Measurements from ENCODE around the gene SRL.

SRL gene

DNA sequence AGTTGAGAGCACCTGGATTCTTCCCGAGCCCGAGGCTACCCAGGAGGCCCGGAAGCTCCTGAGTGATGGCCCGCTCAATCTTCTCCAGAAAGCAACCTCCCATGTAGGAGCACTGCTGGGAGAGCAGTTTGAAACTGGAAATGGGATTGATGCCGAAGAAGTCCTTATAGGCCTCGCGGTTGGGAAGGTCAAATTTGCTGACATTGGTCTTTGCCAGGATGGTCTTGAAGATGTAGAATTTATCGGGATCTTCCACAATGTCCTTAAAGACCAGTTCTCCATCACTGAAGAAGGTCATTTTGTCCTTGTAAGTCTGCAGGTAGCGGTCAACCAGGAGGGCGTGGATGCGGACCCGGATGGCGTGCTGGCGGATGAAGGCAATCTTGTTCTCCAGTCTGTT lies 49.7 kb downstream of the SRL start:
- no peak overlapping the region for H3K4me3 ChIP-seq (ENCODE audit: low read depth, low read length)
- no peak for DNase-seq (ENCODE audit: low read depth)
- TF ChIP-seq, protein P1, sequence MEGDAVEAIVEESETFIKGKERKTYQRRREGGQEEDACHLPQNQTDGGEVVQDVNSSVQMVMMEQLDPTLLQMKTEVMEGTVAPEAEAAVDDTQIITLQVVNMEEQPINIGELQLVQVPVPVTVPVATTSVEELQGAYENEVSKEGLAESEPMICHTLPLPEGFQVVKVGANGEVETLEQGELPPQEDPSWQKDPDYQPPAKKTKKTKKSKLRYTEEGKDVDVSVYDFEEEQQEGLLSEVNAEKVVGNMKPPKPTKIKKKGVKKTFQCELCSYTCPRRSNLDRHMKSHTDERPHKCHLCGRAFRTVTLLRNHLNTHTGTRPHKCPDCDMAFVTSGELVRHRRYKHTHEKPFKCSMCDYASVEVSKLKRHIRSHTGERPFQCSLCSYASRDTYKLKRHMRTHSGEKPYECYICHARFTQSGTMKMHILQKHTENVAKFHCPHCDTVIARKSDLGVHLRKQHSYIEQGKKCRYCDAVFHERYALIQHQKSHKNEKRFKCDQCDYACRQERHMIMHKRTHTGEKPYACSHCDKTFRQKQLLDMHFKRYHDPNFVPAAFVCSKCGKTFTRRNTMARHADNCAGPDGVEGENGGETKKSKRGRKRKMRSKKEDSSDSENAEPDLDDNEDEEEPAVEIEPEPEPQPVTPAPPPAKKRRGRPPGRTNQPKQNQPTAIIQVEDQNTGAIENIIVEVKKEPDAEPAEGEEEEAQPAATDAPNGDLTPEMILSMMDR (IDR thresholded peaks at IDR 0.05; ENCODE audit: low read depth, low read length, missing control alignments): no peak

- no peak overlapping the region for H3K4me3 ChIP-seq (ENCODE audit: low read depth, low read length)
- TF ChIP-seq, protein P1 (IDR thresholded peaks at IDR 0.05; ENCODE audit: low read depth, low read length, missing control alignments): no peak
- no peak for DNase-seq (ENCODE audit: low read depth)
These were observed 51.1 kb downstream of the SRL start for GRCh38 chr16:4190712-4191333.

DNA sequence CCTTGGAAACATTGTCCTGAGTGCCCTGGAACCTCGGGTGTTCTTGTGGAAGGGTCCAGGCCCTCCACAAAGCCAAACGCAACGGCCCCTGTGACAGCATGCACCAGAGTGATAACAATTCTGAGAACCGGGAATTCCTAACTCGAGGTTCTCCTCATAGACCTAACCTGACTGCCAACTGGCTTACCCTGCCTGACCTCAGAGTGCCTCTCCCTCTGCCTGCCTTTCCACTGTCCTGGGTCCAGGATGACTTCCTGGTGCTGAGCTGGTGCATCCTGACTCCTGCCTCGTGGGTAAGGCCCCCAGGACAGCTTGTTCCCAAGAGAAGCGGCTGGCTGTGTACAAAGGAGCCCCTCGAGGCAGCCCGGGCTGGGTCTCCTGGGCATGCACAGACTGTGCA lies 51.8 kb downstream of the SRL start:
- H3K4me3 ChIP-seq (ENCODE audit: low read depth, low read length): no peak overlapping the region
- DNase-seq (ENCODE audit: low read depth): no peak
- TF ChIP-seq, protein P1 (IDR thresholded peaks at IDR 0.05; ENCODE audit: low read depth, low read length, missing control alignments): no peak

- peak overlapping the region; percentile 40 for H3K4me3 ChIP-seq (ENCODE audit: low read depth, low read length)
- TF ChIP-seq, protein P1 (IDR thresholded peaks at IDR 0.05; ENCODE audit: low read depth, low read length, missing control alignments): no peak
- DNase-seq (ENCODE audit: low read depth): no peak
These were observed 57.7 kb downstream of the SRL start for GRCh38 chr16:4184038-4184702.

DNA sequence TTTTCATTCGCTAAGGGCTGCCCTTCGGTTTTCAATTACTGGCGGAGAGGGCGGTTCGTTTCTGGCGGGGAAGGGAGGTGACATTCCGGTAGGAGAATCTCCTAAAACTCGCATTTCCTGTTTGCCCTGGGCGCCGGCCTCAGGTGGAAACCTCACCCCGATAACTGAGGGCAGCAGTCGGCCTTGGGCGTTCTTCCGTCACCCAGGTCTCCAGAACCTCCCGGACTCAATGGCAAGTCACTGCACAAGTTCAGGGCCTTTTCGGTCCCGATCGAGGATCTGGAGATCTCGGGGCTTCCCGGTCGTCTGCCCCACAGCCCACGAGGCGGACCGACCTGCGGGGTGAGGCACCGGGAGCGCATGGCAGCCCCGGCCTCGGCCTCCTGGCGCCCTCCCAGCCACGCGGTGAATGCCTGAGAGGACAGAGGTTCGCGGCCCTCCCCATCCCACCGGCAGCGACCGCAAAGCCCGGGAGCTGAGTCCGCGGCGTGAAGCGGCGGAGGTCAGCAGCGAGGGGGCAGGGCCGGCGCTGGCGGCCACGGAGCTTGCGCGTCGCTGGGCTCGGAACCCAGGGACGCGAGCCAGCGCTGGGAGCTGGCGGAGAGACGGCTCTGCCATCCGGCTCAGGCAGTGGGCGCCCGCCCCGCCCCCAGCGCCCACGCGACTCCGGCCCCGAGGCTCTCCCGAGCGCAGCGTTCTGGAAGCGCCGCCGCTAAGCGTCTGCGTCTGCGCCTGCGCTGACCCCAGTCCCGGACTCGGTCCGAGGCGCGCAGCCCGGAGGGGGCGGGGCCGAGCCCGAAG lies 58.4 kb downstream of the SRL start:
- DNase-seq (ENCODE audit: low read depth): peak; percentile 50
- peak overlapping the region; percentile 59 for H3K4me3 ChIP-seq (ENCODE audit: low read depth, low read length)
- TF ChIP-seq, protein P1 (IDR thresholded peaks at IDR 0.05; ENCODE audit: low read depth, low read length, missing control alignments): no peak

GRCh38 chr16:4182581-4183236 lies 59.2 kb downstream of the SRL start:
- TF ChIP-seq, protein P1 (IDR thresholded peaks at IDR 0.05; ENCODE audit: low read depth, low read length, missing control alignments): no peak
- H3K4me3 ChIP-seq (ENCODE audit: low read depth, low read length): peak overlapping the region; percentile 59
- peak; percentile 71 for DNase-seq (ENCODE audit: low read depth)

All from GM12864 (cell line).